ENCODE results near the gene RPL36A.

Gene RPL36A

DNA sequence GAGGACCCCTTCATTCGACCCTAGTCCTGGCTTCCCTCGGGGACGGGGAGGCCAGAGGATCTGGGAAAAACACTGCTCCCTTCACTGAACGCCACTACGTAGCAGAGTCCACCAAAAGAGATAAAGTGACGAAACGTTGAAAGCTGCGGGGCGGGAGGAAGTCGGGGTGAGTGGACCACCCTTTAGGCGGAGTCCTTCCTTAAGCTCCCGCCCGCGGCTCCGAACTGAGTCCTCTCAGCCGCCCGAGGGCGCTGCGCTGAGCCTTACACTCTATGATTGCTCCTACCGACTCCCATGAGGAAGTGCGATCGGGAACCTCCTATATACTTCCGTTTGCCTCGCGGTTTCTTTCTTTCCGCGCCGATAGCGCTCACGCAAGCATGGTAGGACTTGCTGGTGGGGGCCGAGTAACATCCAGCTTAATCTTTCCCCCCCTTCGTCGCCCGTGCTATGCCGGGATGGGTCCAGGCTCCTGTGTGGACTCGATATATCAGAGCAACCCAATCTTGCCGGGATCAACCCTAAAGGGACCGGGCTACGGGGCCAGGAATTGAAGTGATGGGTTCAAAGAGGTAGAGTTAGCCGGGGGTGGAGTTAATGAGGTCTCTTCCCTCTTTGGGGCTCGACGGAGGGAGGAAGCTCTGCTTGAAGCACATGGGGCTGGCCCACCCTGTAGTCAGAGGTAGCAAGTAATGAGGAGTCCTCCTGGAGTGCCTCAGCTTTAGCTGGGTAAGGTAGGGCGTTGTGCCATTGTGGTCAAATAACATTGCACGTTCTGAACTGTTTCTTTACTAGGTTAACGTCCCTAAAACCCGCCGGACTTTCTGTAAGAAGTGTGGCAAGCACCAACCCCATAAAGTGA lies at the start of gene RPL36A:
RPL36A (plus strand) TSS at position 348 of the 862 bp plus-strand sequence; CDS start at position 381, 33 bp downstream.
- peak; percentile 90 for DNase-seq

GRCh38 chrX:101347859-101348451 lies 42.9 kb upstream of the RPL36A start:
- no peak for DNase-seq

GRCh38 chrX:101348452-101349192 lies 42.2 kb upstream of the RPL36A start, which contains the start of gene TIMM8A:
TIMM8A (minus strand) TSS chrX:101348742; CDS start chrX:101348664, 78 bp downstream.
- peak; percentile 59 for DNase-seq

GRCh38 chrX:101349193-101349562 lies 41.6 kb upstream of the RPL36A start:
- no peak for DNase-seq

DNA sequence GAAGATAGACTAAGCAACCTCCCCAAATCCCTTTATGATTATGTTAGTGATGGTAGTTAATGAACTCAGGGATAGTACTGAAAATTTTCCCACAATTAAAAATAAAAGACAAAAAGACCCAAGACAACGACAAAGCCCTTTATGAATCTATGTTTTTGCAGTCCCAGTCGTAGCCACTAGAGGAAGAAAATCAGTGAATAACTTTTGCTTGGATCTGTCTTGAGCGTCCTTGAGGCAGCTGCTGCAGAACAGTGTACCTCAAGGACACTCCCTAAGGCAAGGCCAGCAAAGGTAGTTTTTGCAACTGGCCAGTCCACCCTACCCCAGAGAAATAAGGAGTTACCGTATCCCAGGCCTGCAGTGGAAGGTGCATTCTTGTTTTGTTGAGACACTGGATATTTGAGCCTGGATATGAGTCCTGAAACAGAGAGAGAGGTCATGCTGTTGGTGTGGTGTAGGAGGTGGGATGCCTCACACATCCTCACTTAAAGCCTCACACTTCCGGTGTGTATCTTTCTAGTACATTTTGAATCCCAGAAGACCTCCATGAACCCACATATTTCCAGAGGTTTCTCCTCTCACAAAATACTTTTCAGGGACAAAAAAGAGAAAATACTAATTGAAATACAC lies 33.5 kb upstream of the RPL36A start:
- DNase-seq = peak; percentile 1

DNA sequence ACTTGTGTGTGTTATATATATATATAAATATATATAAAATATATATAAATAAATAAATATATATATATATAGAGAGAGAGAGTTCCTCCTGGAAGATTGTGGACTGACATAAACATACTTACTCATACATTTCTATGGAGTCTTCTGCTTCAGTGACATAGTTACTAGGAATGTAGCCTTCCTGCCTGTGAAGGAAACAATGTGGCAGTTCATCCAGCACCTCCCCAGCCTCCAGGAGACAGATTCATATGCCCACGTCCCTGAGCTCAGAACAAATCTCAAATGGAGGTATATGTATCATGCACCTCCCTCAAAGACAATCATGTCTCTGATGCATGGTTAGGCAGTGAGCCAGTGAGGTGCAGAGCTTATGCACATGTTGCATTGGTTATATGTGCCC lies 30.8 kb upstream of the RPL36A start:
- no peak for DNase-seq

DNA sequence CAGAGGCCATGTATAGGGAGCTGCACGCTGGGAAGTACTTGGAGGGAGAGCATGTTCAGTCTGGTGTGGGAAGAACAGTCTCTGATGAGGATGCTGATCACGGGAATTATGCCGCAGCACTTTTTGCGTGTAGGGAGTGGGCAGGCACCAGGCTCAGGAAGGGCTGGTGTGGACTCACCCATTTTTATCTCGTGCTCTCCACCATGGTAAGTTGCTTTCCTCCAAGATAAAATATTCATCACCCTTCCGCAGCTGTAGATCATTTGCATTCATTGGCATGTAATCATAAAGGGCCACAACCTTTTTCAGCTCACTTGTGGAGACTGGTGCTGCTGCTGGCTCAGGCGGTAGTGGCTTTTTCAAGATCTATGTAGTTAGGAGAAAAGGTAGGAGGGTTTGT lies 30.4 kb upstream of the RPL36A start:
- no peak for DNase-seq

- DNase-seq = no peak
Observed at GRCh38 chrX:101362116-101362515, 28.7 kb upstream of the RPL36A start.

DNA sequence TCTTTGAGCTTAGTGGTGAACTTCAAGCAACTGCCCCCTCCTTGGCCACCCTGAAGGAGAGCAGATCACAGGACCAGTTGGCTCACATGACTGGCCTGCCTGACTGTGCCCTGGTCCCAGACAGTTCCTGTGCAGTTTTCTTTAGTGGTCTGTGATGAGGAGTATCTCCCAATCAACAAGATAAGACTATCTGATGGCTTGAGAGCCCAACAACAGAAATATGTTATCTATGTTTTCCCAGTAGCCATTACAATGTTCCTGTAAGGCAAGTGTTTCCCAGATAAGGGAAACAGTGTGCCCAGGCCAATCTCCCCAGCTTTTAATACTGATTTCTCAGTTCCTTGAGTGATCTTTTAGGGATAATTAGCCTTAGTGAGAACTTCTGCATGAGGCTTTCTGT lies 28.1 kb upstream of the RPL36A start:
- DNase-seq = no peak

GRCh38 chrX:101365301-101365795 lies 25.5 kb upstream of the RPL36A start:
- DNase-seq = no peak

- no peak for DNase-seq
Observed at GRCh38 chrX:101368800-101369199, 22.0 kb upstream of the RPL36A start.

GRCh38 chrX:101369687-101370086 lies 21.1 kb upstream of the RPL36A start:
- DNase-seq = no peak

GRCh38 chrX:101370888-101371504 lies 19.8 kb upstream of the RPL36A start:
- no peak for DNase-seq

DNA sequence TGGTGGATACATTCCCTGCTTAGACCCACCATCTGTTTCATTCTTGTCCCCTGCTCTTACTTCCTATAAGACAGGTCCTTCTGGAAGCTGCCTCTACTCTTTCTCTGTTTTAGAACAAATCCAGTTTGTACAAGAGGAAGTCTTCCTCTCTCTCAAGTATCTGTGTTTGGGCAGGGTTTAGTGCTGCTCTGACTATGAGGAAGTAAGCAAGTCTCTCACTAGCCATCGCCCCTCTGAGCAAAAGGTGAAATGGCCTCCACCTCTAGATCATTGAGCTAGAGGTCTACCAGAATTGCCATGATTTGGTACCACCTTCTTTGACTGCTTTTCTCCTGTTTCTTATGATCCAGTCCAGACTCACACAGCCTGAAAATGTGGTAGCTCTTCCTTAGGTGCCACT lies 13.3 kb upstream of the RPL36A start:
- DNase-seq = no peak

- no peak for DNase-seq
Observed at GRCh38 chrX:101383679-101384205, 7.1 kb upstream of the RPL36A start.

DNA sequence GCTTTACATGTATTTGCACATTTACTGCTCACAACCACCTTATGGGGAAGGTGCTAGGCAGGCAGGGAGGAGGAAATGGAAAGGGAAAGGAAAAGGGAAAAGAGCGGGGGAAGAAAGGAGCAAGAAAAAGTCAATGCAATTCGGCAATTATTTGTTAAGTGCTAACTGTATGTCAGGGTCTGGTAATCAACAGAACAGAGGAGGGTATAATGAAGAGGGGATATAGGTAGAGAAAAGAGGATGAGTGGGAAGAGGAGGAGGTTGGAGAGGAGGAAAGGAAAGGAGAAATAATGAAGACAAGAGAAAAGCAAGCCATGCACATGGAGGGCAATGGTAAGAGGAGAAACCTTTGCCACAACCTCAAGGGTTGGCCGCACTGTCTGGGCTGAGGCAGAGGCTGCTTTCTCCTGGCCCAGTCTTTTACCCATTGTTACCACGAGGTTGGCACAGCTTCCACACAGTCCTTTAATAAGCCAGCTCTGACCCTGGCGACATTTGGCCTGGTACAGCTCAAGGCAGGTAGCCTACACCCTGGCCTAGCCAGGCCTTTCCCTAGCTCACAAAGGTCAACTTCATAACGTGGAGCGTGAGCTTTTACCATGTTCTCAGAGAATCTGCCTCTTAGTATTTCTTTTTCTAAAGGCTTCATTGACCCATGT lies 5.7 kb upstream of the RPL36A start:
- DNase-seq = no peak

- DNase-seq = no peak
Observed at GRCh38 chrX:101385795-101386541, 4.8 kb upstream of the RPL36A start, which contains the start of gene BTK. BTK (minus strand) TSS chrX:101386191; CDS start chrX:101375284, 10,907 bp downstream.

DNA sequence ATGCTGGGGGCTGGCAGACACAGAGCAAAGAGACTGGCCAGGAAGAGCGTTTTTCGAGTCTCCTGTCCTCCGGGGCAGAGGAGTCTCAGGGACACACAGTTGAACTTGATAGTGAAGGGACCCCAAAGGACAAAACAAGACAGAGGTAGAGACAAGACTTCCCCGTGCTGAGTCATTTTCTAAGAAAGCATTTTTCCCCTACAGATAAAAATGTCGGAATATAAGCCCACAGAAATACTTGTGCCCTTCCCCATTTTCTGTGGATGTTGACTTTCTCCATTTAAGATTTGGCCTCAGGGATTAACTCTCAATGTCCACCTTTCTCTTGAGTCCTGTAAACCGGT lies 4.3 kb upstream of the RPL36A start:
- DNase-seq = no peak

- no peak for DNase-seq
Observed at GRCh38 chrX:101388604-101389003, 2.2 kb upstream of the RPL36A start.

DNA sequence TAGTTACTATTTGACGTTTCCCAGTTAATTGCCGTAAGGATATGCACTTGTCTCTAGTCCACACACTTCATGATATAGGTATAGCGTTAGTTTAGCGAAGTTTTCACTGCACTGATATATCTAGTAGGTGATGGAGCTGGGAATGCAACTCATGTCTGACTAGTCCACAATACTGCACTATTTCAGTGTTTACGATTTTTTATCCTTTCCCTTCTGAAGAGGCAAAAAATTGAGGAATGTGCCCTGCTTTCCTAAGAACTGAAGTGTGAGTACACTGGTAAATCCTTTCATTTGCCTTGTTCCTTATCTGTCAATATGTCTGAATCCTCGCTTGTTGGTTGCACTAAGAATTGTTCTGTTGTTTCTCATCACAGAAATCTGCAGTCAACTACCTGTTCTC lies 1.0 kb downstream of the RPL36A start:
- no peak for DNase-seq

Measured in NCI-H2171 treated with DMSO at 0.1 percent for 48 hours (cell line).